HG02938 (cell line): Measurements from ENCODE around the gene LRRC37A.
"Not testable (repeated sequence)": the region's sequence is repeated elsewhere in the genome, so short reads cannot be mapped to it uniquely, and the experiment has no call there.

Experiments used
- ATAC-seq: cut with Tn5 transposase; IDR thresholded peaks from one replicate; pipeline ENCODE4 v1.9.1; 2021; ENCODE audit warnings: mild to moderate bottlenecking, moderate library complexity; ENCODE audit not compliant: unreplicated experiment

Gene LRRC37A

DNA sequence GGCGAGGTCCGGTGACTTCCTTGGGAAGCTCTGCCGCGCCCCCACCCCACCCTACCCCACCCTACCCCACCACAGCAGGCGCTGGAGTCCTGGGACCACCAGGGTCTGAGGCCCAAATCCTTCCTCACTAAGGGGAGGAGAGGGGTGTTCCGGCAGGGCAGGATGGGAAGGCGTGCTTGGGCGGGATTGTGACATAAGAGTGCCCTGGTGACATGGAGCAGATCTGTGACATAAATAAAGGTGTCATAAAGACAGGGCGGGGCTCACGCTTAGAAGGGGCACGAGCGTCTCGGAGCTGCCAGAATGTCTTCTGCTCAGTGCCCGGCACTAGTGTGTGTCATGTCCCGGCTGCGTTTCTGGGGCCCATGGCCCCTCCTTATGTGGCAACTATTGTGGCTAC, at the start of gene LRRC37A:
Gene LRRC37A (plus strand): TSS at position 301 of the 400 bp plus-strand sequence. CDS start 3 bp downstream, at position 304.
- ATAC-seq, result not testable (repeated sequence)

DNA sequence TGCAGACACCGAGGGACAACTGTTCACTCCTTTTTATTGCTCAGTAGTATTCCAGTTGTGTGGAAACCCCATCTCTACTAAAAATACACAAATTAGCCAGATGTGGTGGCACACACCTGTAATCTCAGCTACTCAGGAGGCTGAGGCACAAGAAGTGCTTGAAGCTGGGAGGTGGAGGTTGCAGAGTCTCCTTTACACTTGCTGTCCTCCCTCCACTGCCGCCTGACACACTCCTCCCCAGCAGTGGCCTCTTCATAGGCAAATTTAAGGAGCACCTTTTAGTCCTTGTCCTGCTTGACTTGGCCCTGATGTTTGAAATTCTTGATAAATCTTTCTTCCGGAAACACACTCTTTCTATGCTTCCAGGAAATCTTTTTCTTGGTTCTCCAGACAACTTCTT, 45.8 kb upstream of the LRRC37A start:
- ATAC-seq, result not testable (repeated sequence)

DNA sequence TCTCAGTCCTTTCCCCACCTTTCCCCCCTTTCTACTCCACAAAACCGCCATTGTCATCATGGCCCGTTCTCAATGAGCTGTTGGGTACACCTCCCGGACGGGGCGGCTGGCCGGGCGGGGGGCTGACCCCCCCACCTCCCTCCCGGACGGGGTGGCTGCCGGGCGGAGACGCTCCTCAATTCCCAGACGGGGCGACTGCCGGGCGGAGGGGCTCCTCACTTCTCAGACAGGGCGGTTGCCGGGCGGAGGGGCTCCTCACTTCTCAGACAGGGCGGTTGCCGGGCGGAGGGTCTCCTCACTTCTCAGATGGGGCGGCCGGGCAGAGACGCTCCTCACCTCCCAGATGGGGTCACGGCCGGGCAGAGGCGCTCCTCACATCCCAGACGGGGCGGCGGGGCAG, 42.1 kb upstream of the LRRC37A start:
- ATAC-seq, result not testable (repeated sequence)

DNA sequence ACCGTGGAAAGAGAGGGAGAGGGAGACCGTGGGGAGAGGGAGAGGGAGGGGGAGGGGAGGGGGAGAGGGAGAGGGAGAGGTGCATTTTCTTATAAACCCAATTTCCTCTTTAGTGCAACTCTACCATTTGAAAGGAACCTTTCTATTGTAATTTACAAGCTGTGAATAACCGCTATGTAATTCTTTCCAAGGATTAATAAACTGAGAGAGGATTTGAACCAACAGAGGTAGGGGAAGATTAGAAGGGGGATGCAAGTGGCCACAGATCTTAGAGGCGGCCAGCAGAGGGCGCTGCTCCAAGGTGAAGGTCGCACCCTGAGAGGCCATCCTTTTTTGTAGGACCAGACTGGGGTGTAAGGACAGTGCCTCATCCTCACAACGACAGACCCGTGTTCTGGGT, 41.2 kb upstream of the LRRC37A start:
- not testable (repeated sequence) for ATAC-seq

DNA sequence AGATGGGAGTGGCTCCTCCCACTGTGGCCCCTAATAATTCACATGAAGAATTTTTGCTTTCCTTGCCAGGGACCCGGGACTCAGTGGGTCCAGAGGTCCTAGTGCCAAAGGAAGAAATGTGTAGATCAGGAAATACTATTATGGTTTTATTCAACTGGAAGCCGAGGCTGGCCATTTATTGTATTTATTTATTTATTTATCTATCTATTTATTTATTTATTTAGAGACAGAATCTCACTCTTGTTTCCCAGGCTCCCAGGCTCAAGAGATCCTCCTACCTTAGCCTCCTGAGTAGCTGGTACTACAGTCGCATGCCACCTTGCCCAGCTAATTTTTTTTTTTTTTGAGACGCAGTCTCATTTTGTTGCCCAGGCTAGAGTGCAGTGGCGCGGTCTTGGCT, 40.7 kb upstream of the LRRC37A start:
- not testable (repeated sequence) for ATAC-seq

DNA sequence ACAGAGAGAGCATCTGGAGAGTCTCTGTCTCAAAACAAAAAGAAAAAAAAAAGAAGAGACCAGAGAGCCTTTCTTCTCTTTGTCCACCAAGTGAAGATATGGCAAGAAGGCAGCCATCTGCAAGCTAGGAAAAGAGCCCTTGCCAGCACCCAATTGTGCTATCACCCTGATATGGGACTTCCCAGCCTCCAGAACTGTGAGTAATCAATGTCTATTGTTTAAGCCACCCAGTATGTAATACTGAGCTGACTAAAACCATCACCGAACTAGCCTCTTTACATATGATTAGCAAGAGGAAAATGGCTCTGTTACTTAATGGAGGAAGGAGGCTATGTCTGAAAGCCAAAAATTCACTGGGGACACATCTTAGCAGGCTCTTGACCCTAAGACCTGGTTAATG, 38.6 kb upstream of the LRRC37A start:
- not testable (repeated sequence) for ATAC-seq

DNA sequence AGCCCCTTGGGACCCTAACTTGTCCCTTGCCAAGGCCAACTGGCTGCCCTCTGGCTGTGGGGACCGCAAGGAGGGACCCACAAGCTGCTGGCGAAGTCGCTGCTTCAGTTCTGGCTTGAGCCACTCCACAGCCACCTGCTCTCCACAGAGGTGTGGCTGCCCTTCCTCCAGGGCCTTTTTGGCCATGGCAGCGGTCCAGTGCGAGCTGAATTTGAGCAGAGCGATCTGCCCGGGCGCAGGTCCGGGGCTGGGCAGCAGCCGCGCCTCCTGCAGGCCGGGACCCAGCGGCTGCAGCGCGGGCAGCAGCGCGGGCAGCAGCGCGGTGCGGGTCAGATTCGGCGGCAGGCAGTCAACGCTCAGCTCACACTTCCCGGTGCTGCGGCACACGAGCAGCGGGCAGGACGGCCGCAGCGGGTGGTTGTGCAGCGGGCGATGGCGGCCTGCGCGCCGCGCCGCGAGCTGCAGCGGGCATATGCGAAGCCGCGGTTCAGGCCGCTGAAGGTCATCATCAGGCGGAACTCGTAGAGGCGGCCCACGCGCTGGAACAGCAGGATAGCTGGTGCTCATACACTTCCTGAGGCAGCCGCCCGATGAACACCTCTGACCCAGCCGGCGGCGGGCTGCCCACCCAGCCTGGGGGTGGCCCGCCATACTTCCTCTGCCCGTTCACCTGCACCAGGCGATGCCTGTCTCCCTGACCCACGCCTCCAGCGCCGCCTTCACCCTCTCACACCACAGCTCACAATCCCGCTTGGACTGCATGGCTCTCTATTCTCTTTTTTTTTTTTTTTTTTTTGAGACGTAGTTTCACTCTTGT, 34.9 kb upstream of the LRRC37A start:
- not testable (repeated sequence) for ATAC-seq

DNA sequence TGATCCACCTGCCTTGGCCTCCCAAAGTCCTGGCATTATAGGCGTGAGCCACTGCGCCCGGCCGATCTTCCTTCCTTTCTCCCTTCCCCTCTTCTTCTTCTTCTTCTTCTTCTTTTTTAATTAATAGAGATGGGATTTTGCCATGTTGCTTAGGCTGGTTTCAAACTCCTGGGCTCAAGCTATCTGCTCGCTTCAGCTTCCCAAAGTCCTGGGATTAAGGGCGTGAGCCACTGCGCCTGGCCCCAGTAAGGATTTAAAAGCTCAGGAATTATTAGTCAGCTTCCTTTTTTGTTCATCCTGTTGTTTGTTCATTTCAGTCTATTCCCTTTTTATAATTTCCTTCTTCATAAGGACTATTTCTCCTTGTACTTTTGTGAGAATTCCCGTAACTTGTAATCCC, 32.7 kb upstream of the LRRC37A start:
- ATAC-seq, result no peak

DNA sequence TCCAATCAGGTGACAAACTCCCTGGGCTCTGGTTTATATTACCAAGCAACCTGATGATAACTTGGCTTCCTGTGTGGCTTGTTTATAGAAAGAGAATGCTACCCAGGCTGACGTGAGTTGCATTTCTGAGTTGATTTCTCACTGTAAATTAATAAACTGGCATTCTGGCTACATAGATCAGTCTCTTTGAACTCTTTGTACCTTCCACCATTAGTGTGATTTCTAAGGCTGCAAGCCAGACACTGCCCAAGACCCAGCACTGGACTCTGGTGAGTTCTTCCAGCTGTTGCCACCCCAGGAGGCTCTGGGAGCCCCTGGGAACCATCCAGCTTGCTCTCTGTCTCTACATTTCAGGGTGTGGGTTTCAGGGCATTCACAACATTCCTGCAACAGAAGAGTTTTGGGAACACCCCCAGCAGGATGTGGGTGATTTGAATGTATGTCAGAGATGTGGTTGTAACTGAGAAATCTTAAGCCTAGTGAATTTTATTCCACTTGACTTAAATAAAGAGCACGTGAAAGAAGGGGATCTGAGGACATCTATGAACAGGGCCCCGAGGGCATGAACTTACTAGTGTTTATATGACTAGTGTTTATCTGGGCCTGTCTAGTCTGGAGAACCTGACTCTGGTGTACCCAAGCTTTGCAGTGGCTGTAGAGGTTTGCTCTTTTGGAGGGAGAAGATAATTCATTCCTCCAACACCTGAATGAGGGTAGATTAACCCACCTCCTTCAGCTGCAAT, 30.3 kb upstream of the LRRC37A start:
- ATAC-seq, result no peak

DNA sequence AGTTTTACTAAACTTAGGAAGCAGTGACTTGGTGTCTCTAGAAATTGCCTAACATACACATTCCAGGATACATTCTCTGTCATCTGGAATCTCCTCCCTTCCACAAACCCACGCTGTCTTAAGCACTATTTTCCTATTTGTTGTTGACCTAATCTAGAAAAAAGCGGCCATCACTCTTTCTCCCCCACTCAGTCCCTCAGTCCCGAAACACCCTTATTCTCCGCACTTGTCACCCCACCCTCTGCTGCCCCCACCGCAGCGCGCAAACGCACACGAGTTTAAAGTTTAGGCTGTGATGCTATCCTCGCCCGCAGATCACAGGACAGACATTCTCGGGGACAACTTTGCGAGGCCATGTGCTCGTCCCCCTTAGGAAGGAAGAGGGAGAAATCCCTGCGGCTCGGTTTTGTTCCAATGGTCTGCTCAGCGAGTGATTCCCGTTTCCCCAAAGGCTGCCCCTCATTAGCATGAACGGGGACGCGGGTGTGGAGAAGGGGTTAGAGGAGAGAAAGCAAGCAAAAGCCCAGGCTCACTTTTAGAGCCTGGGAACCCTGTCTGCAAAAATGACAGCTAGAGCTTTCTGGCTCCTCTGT, 28.8 kb upstream of the LRRC37A start:
- ATAC-seq, result peak; percentile 12

DNA sequence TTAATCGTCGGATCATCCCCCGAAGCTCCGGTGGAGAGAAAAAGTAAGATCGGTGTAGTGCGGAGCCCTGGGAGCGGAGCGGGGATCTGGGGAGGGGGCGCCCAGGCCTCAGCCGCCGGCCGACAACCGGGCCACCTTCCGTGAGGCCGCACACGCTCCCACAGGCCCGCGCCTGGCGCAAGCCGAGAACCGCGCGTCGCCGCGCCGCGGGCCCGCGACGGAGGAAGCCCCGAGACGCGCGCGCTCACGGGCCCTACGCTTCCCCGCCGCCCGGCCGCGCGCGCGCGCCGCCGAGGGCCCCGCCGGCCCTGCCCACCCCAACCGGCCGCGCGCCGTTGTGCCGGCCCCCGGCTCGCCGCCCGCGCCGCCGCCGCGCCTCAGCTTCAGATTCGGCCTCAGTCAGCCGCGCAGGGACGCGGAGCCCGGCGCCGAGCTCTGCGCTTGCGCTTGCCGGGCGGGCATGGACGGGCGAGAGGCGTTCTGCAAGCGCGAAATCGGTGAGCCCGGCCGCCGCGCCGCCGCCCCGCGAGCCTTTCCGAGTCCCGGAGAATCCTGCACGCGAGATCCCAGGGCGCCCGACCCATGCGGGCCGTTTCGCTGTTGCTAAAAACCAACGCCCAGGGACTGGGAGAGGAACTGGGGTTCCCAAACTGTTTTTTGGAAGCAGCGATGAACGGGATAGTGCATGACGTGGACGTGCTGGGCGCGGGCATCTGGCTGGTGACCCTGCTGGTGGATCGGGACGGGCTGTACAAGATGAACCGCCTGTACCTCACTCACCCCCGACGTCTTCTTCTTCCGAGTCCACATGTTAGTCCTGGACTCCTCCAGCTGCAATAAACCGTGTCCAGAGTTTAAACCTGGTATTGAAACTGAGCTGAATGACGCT, 28.0 kb upstream of the LRRC37A start:
- peak; percentile 72 for ATAC-seq

DNA sequence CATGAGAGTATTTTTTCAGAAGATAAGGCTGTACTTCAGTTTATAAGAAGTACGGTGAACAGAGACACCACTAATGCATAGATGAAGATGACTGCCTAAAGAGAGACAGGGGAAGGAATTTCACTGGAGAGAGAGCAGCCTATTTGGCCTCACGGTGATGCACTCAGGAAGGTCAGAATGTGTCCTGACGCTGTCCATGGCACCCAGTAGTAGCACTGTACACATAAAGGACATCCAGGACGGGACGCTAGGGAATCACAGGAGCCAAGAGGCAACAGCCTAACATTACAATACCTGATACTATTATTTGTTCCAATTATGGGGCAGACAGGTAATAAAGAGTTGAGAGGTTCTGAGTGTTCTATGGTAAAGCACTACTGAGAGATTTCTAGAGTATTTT, 24.9 kb upstream of the LRRC37A start:
- ATAC-seq, result no peak

DNA sequence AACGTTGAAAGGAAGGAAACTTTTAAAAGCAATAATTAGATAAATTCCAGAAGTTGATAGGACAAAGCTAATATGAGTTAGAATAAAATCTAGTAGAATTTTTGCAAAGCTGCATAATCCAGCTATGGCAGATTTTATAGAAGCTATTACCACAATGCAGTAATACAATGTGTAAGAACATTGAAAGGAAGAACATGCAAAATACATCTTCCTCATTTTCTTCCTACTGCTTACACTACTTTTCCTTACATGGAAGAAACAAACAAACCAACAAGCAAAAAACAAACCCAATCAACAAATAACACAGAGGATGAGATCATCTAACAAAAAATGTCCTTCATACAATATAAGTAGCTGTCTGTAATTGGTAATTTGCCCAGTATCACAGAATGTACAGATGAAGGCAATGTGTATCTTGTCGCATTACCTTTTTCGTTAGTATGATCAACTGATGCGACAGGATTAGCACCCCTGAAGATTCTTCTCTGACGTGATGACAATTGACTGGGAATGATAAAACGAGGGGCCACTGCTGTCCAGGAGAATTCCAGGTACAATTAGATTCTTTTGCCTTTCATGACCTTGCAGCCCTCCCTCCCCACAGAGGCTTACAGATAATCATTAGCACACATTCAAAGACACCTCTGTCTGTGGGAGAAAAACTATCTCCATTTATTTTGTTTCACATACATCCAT, 21.2 kb upstream of the LRRC37A start:
- no peak for ATAC-seq

DNA sequence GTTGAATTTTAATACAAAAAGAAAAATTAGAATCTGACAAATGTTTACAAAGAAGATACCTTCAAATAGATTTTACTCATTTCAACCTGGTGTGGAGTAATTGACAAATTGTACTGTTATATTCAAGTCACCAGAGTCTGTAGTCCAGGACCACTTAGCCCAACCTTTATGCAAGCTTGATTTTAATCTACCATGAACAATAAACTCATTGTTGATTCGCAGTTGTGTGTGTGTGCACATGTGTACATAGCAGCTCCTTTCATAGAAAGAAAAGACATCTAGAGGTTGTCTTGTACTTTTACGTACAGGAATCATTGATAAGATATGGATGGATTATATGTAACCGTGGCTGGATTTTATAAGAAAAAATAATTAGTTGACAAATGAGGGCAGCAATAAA, 20.7 kb upstream of the LRRC37A start:
- no peak for ATAC-seq

DNA sequence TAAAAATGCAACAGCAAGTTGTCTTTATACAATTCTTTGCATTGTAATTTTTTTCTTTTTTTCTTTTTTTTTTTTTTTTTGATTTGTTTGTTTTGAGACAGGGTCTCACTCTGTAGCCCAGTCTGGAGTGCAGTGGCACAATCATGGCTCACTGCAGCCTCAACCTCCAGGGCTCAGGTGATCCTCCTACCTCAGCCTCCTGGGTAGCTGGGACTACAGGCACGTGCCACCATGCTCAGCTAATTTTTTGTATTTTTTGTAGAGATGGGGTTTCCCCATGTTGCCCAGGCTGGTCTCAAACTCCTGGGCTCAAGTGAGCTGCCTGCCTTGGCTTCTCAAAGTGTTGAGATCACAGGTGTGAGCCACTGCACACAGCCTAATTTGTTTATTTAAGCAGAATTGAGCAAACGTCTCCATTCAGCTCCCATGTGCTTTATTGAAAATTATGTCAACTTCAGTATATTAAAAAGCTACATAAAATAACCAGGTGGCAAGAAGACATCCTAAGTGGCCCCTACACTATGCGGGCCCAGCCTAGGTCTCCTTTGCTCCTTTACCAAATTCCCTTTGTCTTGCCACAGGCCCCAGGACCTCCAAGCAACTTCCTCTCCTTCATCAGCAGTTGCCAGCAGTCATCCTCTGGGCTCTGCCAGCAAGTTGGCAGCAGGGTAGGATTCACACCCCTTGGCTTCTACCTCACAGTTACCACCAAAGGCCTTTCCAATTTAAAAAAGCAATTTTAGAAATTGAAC, 18.0 kb upstream of the LRRC37A start:
- not testable (repeated sequence) for ATAC-seq

DNA sequence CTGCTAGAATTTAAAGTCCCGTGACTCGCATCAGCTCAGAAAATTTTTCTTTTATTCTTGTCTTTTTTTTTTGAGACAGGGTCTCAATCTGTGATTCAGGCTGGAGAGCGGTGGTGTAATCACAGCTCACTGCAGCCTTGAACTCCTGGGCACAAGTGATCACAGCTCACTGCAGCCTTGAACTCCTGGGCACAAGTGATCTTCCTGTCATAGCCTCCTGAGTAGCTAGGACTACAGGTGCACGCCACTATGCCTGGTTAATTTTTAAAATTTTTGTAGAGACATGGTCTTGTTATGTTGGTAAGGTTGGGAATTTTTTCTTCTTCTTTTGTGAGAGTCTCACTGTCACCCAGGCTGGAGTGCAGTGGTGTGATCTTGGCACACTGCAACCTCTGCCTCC, 13.6 kb upstream of the LRRC37A start:
- ATAC-seq, result not testable (repeated sequence)

DNA sequence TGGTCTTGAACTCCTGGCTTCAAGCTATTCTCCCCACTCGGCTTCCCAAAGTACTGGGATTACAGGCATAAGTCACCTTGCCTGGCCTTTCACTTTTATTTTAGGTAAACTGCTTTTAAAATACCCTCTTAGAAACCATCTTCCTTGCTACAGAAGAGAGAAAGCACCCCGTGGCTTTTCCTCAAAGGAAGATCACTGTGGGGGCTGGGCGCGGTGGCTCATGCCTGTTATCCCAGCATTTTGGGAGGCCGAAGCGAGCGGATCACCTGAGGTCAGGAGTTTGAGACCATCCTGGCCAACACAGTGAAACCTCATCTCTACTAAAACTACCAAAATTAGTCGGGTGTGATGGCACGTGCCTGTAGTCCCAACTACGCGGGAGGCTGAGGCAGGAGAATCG, 12.3 kb upstream of the LRRC37A start:
- ATAC-seq, result not testable (repeated sequence)

DNA sequence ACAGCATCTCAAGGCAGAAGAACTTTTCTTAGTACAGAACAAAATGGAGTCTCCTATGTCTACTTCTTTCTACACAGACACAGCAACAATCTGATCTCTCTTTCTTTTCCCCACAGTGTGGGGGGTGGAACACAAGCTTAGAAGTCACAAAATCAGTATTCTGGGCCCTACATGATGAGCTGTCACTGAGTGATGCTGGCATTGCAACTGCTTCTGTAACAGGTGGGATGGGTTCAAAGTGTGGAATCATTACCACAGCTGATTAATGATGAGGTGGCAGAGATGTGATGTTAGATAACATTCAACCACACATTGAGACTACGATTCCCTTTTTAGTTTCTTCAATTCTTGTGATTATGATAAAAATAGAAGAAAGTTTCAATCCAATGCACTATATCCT, 10.5 kb upstream of the LRRC37A start:
- not testable (repeated sequence) for ATAC-seq

DNA sequence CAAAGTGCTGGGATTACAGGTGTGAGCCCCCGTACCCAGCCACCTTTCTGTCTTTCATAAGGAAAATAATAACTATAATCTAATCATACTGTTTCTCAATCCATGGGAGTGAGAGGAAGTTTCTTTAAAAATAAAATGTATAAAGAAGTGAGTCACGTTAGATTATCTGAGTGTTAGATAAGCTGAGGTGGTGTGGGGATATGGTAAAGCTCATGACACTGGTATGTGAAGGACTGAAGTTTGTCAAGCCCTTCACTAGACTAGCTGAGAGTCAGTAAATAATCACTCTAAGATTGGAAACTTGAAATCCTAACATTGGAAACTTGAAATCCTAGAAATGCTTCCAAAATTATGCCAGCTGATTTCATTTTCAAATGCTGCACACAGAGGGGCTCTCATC, 9.4 kb upstream of the LRRC37A start:
- ATAC-seq, result not testable (repeated sequence)
